WTC11 (cell line): ENCODE results near the gene TMEM87A. TPM values are rescaled to one million over a fixed set of nuclear protein-coding genes. Genes with fewer than 3 reads are reported as not detected.

Experiments used
- ATAC-seq: fragments of 200-7000 bp; cut with Tn5 transposase; 2 replicates; pipeline ENCODE4 v1.10.0; 2021; ENCODE audit warnings: mild to moderate bottlenecking, moderate library complexity
- CTCF ChIA-PET: fragments of 300-600 bp; sonication (Branson Sonifier 250); formaldehyde crosslinking; loops from one replicate; lab custom pipeline; 2021; ENCODE audit warnings: antibody characterized with exemption; lab: Charles Lee
- POLR2A ChIA-PET: fragments of 350-600 bp; sonication (Branson Sonifier 250); formaldehyde crosslinking; loops from one replicate; lab custom pipeline; 2021; ENCODE audit warnings: antibody characterized with exemption; lab: Charles Lee
- DNase-seq: peaks from one replicate; pipeline ENCODE4 v3.0.0; 2021; ENCODE audit warnings: low spot score
- H3K27ac Mint-ChIP-seq: 2 replicates; pipeline ENCODE4 v1.8.0; 2021; ENCODE audit warnings: mixed read lengths
- H3K27me3 Mint-ChIP-seq: 2 replicates; pipeline ENCODE4 v1.8.0; 2021; ENCODE audit warnings: low read depth, mild to moderate bottlenecking, moderate library complexity, mixed read lengths
- H3K36me3 Mint-ChIP-seq: 2 replicates; pipeline ENCODE4 v1.8.0; 2021; ENCODE audit warnings: mixed read lengths
- H3K4me1 Mint-ChIP-seq: 2 replicates; pipeline ENCODE4 v1.8.0; 2022; ENCODE audit warnings: mixed read lengths
- H3K4me3 Mint-ChIP-seq: 2 replicates; pipeline ENCODE4 v1.8.0; 2021; ENCODE audit warnings: mild to moderate bottlenecking, moderate library complexity, mixed read lengths
- H3K9me3 Mint-ChIP-seq: 2 replicates; pipeline ENCODE4 v1.8.0; 2021; ENCODE audit warnings: mixed read lengths
- ETV6 ChIP-seq: sonication (generic); formaldehyde crosslinking; IDR thresholded peaks from 2 replicates; pipeline ENCODE4 v1.8.1; 2022; ENCODE audit warnings: mild to moderate bottlenecking, missing genetic modification reagents
- FOXJ3 ChIP-seq: sonication (generic); formaldehyde crosslinking; IDR thresholded peaks from 2 replicates; pipeline ENCODE4 v1.9.0; 2021; ENCODE audit warnings: missing genetic modification reagents, mild to moderate bottlenecking, borderline replicate concordance
- FOXK1 ChIP-seq: sonication (generic); formaldehyde crosslinking; IDR thresholded peaks from 2 replicates; pipeline ENCODE4 v1.8.0; 2022; ENCODE audit warnings: mild to moderate bottlenecking, moderate library complexity, missing genetic modification reagents
- GRHL2 ChIP-seq: fragments of 250-450 bp; sonication (Bioruptor Pico); IDR thresholded peaks from 2 replicates; pipeline ENCODE4 v1.8.0; 2022; ENCODE audit warnings: mild to moderate bottlenecking, moderate library complexity; ENCODE audit not compliant: insufficient replicate concordance, severe bottlenecking
- GTF2I ChIP-seq: fragments of 250-450 bp; sonication (Bioruptor Pico); conservative IDR thresholded peaks from 2 replicates; pipeline ENCODE4 v1.4.0; 2021; ENCODE audit warnings: mild to moderate bottlenecking
- JAZF1 ChIP-seq: fragments of 250-450 bp; sonication (Bioruptor Pico); IDR thresholded peaks from 2 replicates; pipeline ENCODE4 v1.9.0; 2021; ENCODE audit warnings: moderate library complexity, mild to moderate bottlenecking, inconsistent platforms
- MYBL2 ChIP-seq: sonication (generic); formaldehyde crosslinking; IDR thresholded peaks from 2 replicates; pipeline ENCODE4 v1.8.1; 2023; ENCODE audit warnings: mild to moderate bottlenecking, moderate library complexity, missing genetic modification reagents
- NFE2L1 ChIP-seq: sonication (generic); formaldehyde crosslinking; IDR thresholded peaks from 2 replicates; pipeline ENCODE4 v1.8.1; 2023; ENCODE audit warnings: missing genetic modification reagents
- NR1H2 ChIP-seq: sonication (generic); formaldehyde crosslinking; IDR thresholded peaks from 2 replicates; pipeline ENCODE4 v1.9.0; 2021; ENCODE audit warnings: mild to moderate bottlenecking, moderate library complexity, missing genetic modification reagents
- PRDM15 ChIP-seq: sonication (generic); formaldehyde crosslinking; IDR thresholded peaks from 2 replicates; pipeline ENCODE4 v1.8.0; 2022; ENCODE audit warnings: missing genetic modification reagents
- RORB ChIP-seq: fragments of 250-450 bp; sonication (Bioruptor Pico); IDR thresholded peaks from 2 replicates; pipeline ENCODE4 v1.9.0; 2021; ENCODE audit warnings: mild to moderate bottlenecking
- TP53 ChIP-seq: sonication (generic); formaldehyde crosslinking; IDR thresholded peaks from 2 replicates; pipeline ENCODE4 v1.8.1; 2023; ENCODE audit warnings: mild to moderate bottlenecking, missing genetic modification reagents
- ZNF121 ChIP-seq: sonication (generic); formaldehyde crosslinking; IDR thresholded peaks from 2 replicates; pipeline ENCODE4 v1.8.0; 2023; ENCODE audit warnings: missing genetic modification reagents
- ZNF263 ChIP-seq: sonication (generic); formaldehyde crosslinking; IDR thresholded peaks from 2 replicates; pipeline ENCODE4 v1.8.1; 2022; ENCODE audit warnings: low read depth, mild to moderate bottlenecking, moderate library complexity, missing genetic modification reagents
- total RNA-seq: library from RNA; stranded (reverse); gene quantifications from 3 replicates; pipeline ENCODE4 v1.2.3, GENCODE V29; 2021
- TF ChIP-seq, protein P1 (sequence below): fragments of 200-600 bp; IDR thresholded peaks from 2 replicates; pipeline ENCODE4 v1.8.0; 2022; ENCODE audit warnings: antibody characterized with exemption
- TF ChIP-seq, protein P2 (sequence below): sonication (generic); formaldehyde crosslinking; conservative IDR thresholded peaks from 2 replicates; pipeline ENCODE4 v1.8.1; 2022; ENCODE audit warnings: mild to moderate bottlenecking, missing genetic modification reagents
- TF ChIP-seq, protein P3 (sequence below): sonication (generic); formaldehyde crosslinking; IDR thresholded peaks from 2 replicates; pipeline ENCODE4 v1.8.0; 2023; ENCODE audit warnings: missing genetic modification reagents, mild to moderate bottlenecking, borderline replicate concordance

TMEM87A gene
- total RNA-seq, 1 experiment from 2014 or later, result 32.4 TPM

DNA sequence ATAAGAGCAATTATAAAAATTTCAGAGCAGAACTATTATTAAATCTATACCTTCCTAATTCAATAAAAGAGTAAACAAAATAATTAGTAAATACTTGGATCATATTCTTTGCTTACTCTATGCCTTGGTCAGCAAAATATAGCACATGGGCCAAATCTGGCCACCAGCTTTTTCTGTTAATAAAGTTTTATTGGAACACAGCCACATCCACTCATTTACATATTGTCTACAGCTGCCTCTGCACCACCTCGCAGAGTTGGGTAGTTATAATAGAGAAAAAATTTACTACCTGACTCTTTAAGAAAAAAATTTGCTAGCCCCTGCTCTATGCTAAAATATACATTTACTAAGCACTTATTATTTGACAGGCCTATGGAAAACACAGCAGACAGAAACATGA lies 32.4 kb downstream of the TMEM87A start:
- Mint-ChIP-seq H3K9me3 (no peaks in the 10 kb centered on the region), H3K4me3 (no peak overlapping the region)

GRCh38 chr15:42239528-42240182 lies 33.6 kb downstream of the TMEM87A start:
- ATAC-seq (no peak), DNase-seq (no peak)
- Mint-ChIP-seq H3K27ac (no peak overlapping the region), H3K4me3 (no peak overlapping the region), H3K27me3 (no peaks in the 10 kb centered on the region), H3K9me3 (no peaks in the 10 kb centered on the region), H3K4me1 (no peaks in the 10 kb centered on the region), H3K36me3 (peaks cover 41% of the 10 kb centered on the region)
- ChIA-PET POLR2A (no interaction called here), CTCF (no interaction called here)
- TF ChIP-seq GTF2I (CRISPR knock-in tag) (no peak), ETV6 (CRISPR knock-in tag) (no peak), JAZF1 (CRISPR knock-in tag) (no peak), GRHL2 (no peak), ZNF263 (no peak), TP53 (no peak), FOXJ3 (CRISPR knock-in tag) (no peak), NFE2L1 (CRISPR knock-in tag) (no peak), RORB (CRISPR knock-in tag) (no peak), ZNF121 (CRISPR knock-in tag) (no peak), PRDM15 (no peak), NR1H2 (CRISPR knock-in tag) (no peak), FOXK1 (CRISPR knock-in tag) (no peak)
- TF ChIP-seq, protein P1, sequence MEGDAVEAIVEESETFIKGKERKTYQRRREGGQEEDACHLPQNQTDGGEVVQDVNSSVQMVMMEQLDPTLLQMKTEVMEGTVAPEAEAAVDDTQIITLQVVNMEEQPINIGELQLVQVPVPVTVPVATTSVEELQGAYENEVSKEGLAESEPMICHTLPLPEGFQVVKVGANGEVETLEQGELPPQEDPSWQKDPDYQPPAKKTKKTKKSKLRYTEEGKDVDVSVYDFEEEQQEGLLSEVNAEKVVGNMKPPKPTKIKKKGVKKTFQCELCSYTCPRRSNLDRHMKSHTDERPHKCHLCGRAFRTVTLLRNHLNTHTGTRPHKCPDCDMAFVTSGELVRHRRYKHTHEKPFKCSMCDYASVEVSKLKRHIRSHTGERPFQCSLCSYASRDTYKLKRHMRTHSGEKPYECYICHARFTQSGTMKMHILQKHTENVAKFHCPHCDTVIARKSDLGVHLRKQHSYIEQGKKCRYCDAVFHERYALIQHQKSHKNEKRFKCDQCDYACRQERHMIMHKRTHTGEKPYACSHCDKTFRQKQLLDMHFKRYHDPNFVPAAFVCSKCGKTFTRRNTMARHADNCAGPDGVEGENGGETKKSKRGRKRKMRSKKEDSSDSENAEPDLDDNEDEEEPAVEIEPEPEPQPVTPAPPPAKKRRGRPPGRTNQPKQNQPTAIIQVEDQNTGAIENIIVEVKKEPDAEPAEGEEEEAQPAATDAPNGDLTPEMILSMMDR, result no peak
- TF ChIP-seq, protein P2, sequence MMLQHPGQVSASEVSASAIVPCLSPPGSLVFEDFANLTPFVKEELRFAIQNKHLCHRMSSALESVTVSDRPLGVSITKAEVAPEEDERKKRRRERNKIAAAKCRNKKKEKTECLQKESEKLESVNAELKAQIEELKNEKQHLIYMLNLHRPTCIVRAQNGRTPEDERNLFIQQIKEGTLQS (CRISPR knock-in tag), result no peak
- TF ChIP-seq, protein P3, sequence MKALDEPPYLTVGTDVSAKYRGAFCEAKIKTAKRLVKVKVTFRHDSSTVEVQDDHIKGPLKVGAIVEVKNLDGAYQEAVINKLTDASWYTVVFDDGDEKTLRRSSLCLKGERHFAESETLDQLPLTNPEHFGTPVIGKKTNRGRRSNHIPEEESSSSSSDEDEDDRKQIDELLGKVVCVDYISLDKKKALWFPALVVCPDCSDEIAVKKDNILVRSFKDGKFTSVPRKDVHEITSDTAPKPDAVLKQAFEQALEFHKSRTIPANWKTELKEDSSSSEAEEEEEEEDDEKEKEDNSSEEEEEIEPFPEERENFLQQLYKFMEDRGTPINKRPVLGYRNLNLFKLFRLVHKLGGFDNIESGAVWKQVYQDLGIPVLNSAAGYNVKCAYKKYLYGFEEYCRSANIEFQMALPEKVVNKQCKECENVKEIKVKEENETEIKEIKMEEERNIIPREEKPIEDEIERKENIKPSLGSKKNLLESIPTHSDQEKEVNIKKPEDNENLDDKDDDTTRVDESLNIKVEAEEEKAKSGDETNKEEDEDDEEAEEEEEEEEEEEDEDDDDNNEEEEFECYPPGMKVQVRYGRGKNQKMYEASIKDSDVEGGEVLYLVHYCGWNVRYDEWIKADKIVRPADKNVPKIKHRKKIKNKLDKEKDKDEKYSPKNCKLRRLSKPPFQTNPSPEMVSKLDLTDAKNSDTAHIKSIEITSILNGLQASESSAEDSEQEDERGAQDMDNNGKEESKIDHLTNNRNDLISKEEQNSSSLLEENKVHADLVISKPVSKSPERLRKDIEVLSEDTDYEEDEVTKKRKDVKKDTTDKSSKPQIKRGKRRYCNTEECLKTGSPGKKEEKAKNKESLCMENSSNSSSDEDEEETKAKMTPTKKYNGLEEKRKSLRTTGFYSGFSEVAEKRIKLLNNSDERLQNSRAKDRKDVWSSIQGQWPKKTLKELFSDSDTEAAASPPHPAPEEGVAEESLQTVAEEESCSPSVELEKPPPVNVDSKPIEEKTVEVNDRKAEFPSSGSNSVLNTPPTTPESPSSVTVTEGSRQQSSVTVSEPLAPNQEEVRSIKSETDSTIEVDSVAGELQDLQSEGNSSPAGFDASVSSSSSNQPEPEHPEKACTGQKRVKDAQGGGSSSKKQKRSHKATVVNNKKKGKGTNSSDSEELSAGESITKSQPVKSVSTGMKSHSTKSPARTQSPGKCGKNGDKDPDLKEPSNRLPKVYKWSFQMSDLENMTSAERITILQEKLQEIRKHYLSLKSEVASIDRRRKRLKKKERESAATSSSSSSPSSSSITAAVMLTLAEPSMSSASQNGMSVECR (CRISPR knock-in tag), result no peak

More for the DNA sequence above, 32.4 kb downstream of the TMEM87A start:
- Mint-ChIP-seq H3K4me1 (no peaks in the 10 kb centered on the region), H3K27me3 (no peaks in the 10 kb centered on the region), H3K27ac (no peak overlapping the region), H3K36me3 (peaks cover 41% of the 10 kb centered on the region)
- ChIA-PET POLR2A (no interaction called here), CTCF (no interaction called here)
- DNase-seq (no peak), ATAC-seq (no peak)
- TF ChIP-seq MYBL2 (CRISPR knock-in tag), result no peak
